NCI-H774 (cell line): ENCODE results near the gene CYGB.

Experiments used
- DNase-seq: peaks from one replicate; lab custom pipeline; 2025; lab: John Stamatoyannopoulos, UW

Gene CYGB

GRCh38 chr17:76550712-76551615 lies 13.5 kb upstream of the CYGB start:
- peak; percentile 26 for DNase-seq

GRCh38 chr17:76549539-76549938 lies 12.0 kb upstream of the CYGB start:
- DNase-seq = no peak

- no peak for DNase-seq
These were observed 11.7 kb upstream of the CYGB start for GRCh38 chr17:76549215-76549518.

- no peak for DNase-seq
These were observed 11.1 kb upstream of the CYGB start for GRCh38 chr17:76548378-76549214.

- no peak for DNase-seq
These were observed 10.2 kb upstream of the CYGB start for GRCh38 chr17:76547642-76548202.

- no peak for DNase-seq
These were observed 9.7 kb upstream of the CYGB start for GRCh38 chr17:76547183-76547641.

- no peak for DNase-seq
These were observed 9.2 kb upstream of the CYGB start for GRCh38 chr17:76546556-76547182.

GRCh38 chr17:76545918-76546555 lies 8.5 kb upstream of the CYGB start:
- no peak for DNase-seq

GRCh38 chr17:76544546-76545365 lies 7.2 kb upstream of the CYGB start:
- no peak for DNase-seq

- DNase-seq = no peak
These were observed 6.5 kb upstream of the CYGB start for GRCh38 chr17:76543826-76544545.

- DNase-seq = no peak
These were observed 5.9 kb upstream of the CYGB start for GRCh38 chr17:76543482-76543825.

GRCh38 chr17:76542984-76543383 lies 5.5 kb upstream of the CYGB start:
- no peak for DNase-seq

GRCh38 chr17:76542566-76542971 lies 5.1 kb upstream of the CYGB start:
- no peak for DNase-seq

- no peak for DNase-seq
These were observed 4.4 kb upstream of the CYGB start for GRCh38 chr17:76541739-76542454.

GRCh38 chr17:76540381-76541300 lies 3.1 kb upstream of the CYGB start:
- peak; percentile 96 for DNase-seq

- DNase-seq = no peak
These were observed 2.2 kb upstream of the CYGB start, which contains the start of gene PRCD for GRCh38 chr17:76539631-76540271. TSS of gene PRCD (plus strand) at chr17:76540044. CDS start at chr17:76540142, 98 bp downstream.

GRCh38 chr17:76538941-76539570 lies 1.5 kb upstream of the CYGB start:
- DNase-seq = no peak
